Endothelial cell of umbilical vein (primary cell): Measurements from ENCODE around the gene USP25. TPM values are rescaled to one million over a fixed set of nuclear protein-coding genes. Genes with fewer than 3 reads are reported as not detected.

ENCODE experiments used
- BruUV-seq: library from RNA; stranded (reverse); fragments of 400-500 nt; replicated peaks from 2 replicates; lab custom pipeline; 2021; lab: Mats Ljungman, UMichigan
- CTCF ChIA-PET: fragments of 300-600, 350-600 bp; sonication (Branson Sonifier 250); formaldehyde crosslinking; loops from one replicate; lab custom pipeline; 2021; ENCODE audit warnings: antibody characterized with exemption, inconsistent platforms; lab: Charles Lee
- POLR2A ChIA-PET: fragments of 300-600, 350-600 bp; sonication (Branson Sonifier 250); formaldehyde crosslinking; loops from one replicate; lab custom pipeline; 2021; ENCODE audit warnings: antibody characterized with exemption, inconsistent platforms; lab: Charles Lee
- DNase-seq: peaks from one replicate; pipeline ENCODE4 v3.0.0-alpha.2; 2011; ENCODE audit warnings: low read depth, low spot score
- FAIRE-seq: peaks from 2 replicates; lab custom pipeline; 2011; peaks lifted over from hg19 to GRCh38; lab: Jason Lieb, UNC
- H2AFZ ChIP-seq: 2 replicates; pipeline ENCODE4 v1.6.0; 2012; ENCODE audit warnings: low read depth, low read length, control low read depth, inconsistent platforms
- H3K27ac ChIP-seq: 2 replicates; pipeline ENCODE4 v1.5.1; 2011; ENCODE audit warnings: low read depth, mild to moderate bottlenecking, control low read depth, low read length, moderate library complexity; ENCODE audit not compliant: insufficient read depth
- H3K27me3 ChIP-seq, 2 experiments: 2 replicates each; pipeline versions ENCODE4 v1.6.0 to v1.6.1; 2011; ENCODE audit warnings: low read length in 2 of 2, mixed read lengths in 1 of 2; ENCODE audit not compliant: control insufficient read depth in 2 of 2, insufficient read depth in 2 of 2
- H3K36me3 ChIP-seq, 2 experiments: 2 replicates in 1 of 2; 3 replicates in 1 of 2; pipeline ENCODE4 v1.5.1; 2011; ENCODE audit warnings: low read length in 2 of 2, mild to moderate bottlenecking in 1 of 2, moderate library complexity in 1 of 2; ENCODE audit not compliant: control insufficient read depth in 2 of 2, insufficient read depth in 2 of 2; ENCODE audit errors: extremely low read depth in 1 of 2
- H3K4me1 ChIP-seq: 3 replicates; pipeline ENCODE4 v1.5.1; 2011; ENCODE audit warnings: mild to moderate bottlenecking, low read length; ENCODE audit not compliant: control insufficient read depth, insufficient read depth; ENCODE audit errors: extremely low read depth
- H3K4me2 ChIP-seq: 2 replicates; pipeline ENCODE4 v1.6.1; 2011; ENCODE audit warnings: low read length, control low read depth, mixed read lengths; ENCODE audit not compliant: insufficient read depth
- H3K4me3 ChIP-seq, 3 experiments: fragments of 200-600 bp in 1 of 3; sonication (generic), shearing (Covaris generic) in 1 of 3; replicated peaks in 1 of 3; 2 replicates each; pipeline ENCODE4 v1.5.1; 2011 to 2016; ENCODE audit warnings: control low read depth in 3 of 3, low read length in 3 of 3, mild to moderate bottlenecking in 2 of 3, inconsistent platforms in 1 of 3, low read depth in 1 of 3, moderate library complexity in 1 of 3; ENCODE audit not compliant: insufficient read depth in 1 of 3
- H3K79me2 ChIP-seq: 2 replicates; pipeline ENCODE4 v1.6.0; 2012; ENCODE audit warnings: low read length, inconsistent platforms; ENCODE audit not compliant: control insufficient read depth, insufficient read depth
- H3K9ac ChIP-seq: replicated peaks from 2 replicates; pipeline ENCODE3; 2011; ENCODE audit warnings: low read length, control low read depth; ENCODE audit not compliant: insufficient read depth; ENCODE audit errors: extremely low read depth
- H3K9me1 ChIP-seq: replicated peaks from 3 replicates; pipeline ENCODE4 v1.6.0; 2011; ENCODE audit warnings: mild to moderate bottlenecking, low read length; ENCODE audit not compliant: control insufficient read depth, insufficient read depth; ENCODE audit errors: extremely low read depth
- H3K9me3 ChIP-seq: replicated peaks from 2 replicates; pipeline ENCODE4 v1.5.1; 2012; ENCODE audit warnings: low read length, inconsistent platforms; ENCODE audit not compliant: control insufficient read depth, insufficient read depth
- H4K20me1 ChIP-seq: replicated peaks from 2 replicates; pipeline ENCODE3; 2011; ENCODE audit warnings: mild to moderate bottlenecking, low read length; ENCODE audit not compliant: control insufficient read depth, insufficient read depth; ENCODE audit errors: extremely low read depth
- EZH2 ChIP-seq: IDR thresholded peaks from 2 replicates; pipeline ENCODE4 v1.6.1; 2012; ENCODE audit warnings: borderline replicate concordance, low read depth, mild to moderate bottlenecking, moderate library complexity, low read length, inconsistent platforms; ENCODE audit not compliant: severe bottlenecking
- FOS ChIP-seq: IDR thresholded peaks from 2 replicates; pipeline ENCODE4 v1.6.1; 2011; ENCODE audit warnings: mild to moderate bottlenecking, low read length, moderate library complexity, borderline replicate concordance; ENCODE audit not compliant: insufficient read depth
- GATA2 ChIP-seq: IDR thresholded peaks from 2 replicates; pipeline ENCODE4 v1.7.0; 2011; ENCODE audit warnings: low read depth, mild to moderate bottlenecking, moderate library complexity, mixed read lengths, low read length; ENCODE audit not compliant: insufficient read length, insufficient read depth
- JUN ChIP-seq: IDR thresholded peaks from 2 replicates; pipeline ENCODE4 v1.6.1; 2011; ENCODE audit warnings: borderline replicate concordance, low read depth; ENCODE audit not compliant: insufficient read length, insufficient read depth
- MYC ChIP-seq: IDR thresholded peaks from one replicate; pipeline ENCODE4 v1.6.1; 2011; ENCODE audit warnings: mild to moderate bottlenecking, low read depth, low read length
- POLR2A ChIP-seq: IDR thresholded peaks from 2 replicates; pipeline ENCODE4 v1.6.1; 2012; ENCODE audit warnings: low read depth, mild to moderate bottlenecking, control low read depth, low read length
- POLR2AphosphoS5 ChIP-seq: IDR thresholded peaks from 2 replicates; pipeline ENCODE4 v1.6.1; 2012; ENCODE audit warnings: low read depth, mild to moderate bottlenecking, control low read depth, low read length, moderate library complexity; ENCODE audit not compliant: insufficient read depth
- dilution Hi-C: fragments of 300-500 bp; cut with MboI; formaldehyde crosslinking; loops from one replicate; pipeline ENCODE4 v1.15.0; 2019; ENCODE audit warnings: low sequenced_read_pairs; ENCODE audit not compliant: extremely low pct_ligation_motif_present
- intact Hi-C: fragments of 100-400 bp; cut with micrococcal nuclease; formaldehyde crosslinking; loops from one replicate; pipeline ENCODE4 v1.10.0; 2022
- polyA plus RNA-seq, 4 experiments: library from polyadenylated mRNA; depleted of rRNA in 3 of 4; stranded (reverse) in 3 of 4; unstranded in 1 of 4; fragments of >200 nt; gene quantifications; 2 replicates each; pipeline versions ENCODE4 v1.2.1 to v1.2.3, GENCODE V29; 2011 to 2012; ENCODE audit warnings: missing spikeins in 1 of 4
- total RNA-seq: library from RNA; stranded (reverse); gene quantifications from 2 replicates; pipeline ENCODE4 v1.2.3, GENCODE V29; 2021
- TF ChIP-seq, protein P1 (sequence below): IDR thresholded peaks from 2 replicates; pipeline ENCODE4 v1.6.1; 2011; ENCODE audit not compliant: insufficient read depth, insufficient read length
- TF ChIP-seq, protein P2 (sequence below), 2 donors: IDR thresholded peaks; 1 replicate in 1 of 2; 2 replicates in 1 of 2; pipeline ENCODE4 v1.5.1; 2011; ENCODE audit warnings: low read length in 2 of 2, mild to moderate bottlenecking in 2 of 2, moderate library complexity in 2 of 2, control low read depth in 1 of 2, inconsistent platforms in 1 of 2, low read depth in 1 of 2; ENCODE audit not compliant: insufficient read depth in 1 of 2; ENCODE audit errors: extremely low read depth in 1 of 2

USP25 gene
- total and polyA plus RNA-seq, 2 donors (not counting 3 experiments of a cell fraction or from before 2014, with no cell fraction given), result 14.4 to 67.5 TPM

DNA sequence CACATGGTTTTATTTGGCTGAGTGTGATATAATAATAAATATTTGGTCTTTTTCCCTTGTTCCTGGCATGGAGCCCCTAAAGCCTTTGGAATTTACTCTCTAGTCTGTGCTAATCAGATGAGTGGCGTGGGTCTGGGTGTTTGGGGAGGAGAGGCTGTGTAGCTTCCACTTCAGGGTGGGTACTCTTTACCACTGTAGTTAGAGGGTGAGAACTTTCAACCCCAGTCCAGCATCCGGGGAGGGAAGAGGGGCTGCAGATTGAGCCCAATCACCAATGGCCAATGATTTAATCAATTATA lies 20.0 kb downstream of the USP25 start:
- dilution Hi-C loops (no loop called here), intact Hi-C loops (no loop called here)
- H4K20me1 ChIP-seq, result peaks cover 8% of the 10 kb centered on the region
- H3K9ac ChIP-seq, result no peak overlapping the region
- no peak for FAIRE-seq
- H3K9me3 ChIP-seq, result no peaks in the 10 kb centered on the region
- no peak for TF ChIP-seq POLR2AphosphoS5
- TF ChIP-seq EZH2, result no peak
- TF ChIP-seq, protein P1, sequence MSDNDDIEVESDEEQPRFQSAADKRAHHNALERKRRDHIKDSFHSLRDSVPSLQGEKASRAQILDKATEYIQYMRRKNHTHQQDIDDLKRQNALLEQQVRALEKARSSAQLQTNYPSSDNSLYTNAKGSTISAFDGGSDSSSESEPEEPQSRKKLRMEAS, result no peak
- no peak for TF ChIP-seq FOS
- no peak for TF ChIP-seq JUN
- peaks cover 97% of the 10 kb centered on the region for H3K79me2 ChIP-seq
- no peak overlapping the region for H2AFZ ChIP-seq
- no peaks in the 10 kb centered on the region for H3K36me3 ChIP-seq
- peaks cover 17% of the 10 kb centered on the region for H3K4me1 ChIP-seq
- no peaks in the 10 kb centered on the region for H3K9me1 ChIP-seq
- H3K4me3 ChIP-seq, result no peak overlapping the region
- DNase-seq, result no peak
- peak overlapping the region; percentile 28 for H3K4me2 ChIP-seq
- no TSS peak for BruUV-seq
- POLR2A ChIA-PET, result no interaction called here
- CTCF ChIA-PET, result interaction anchor here (1.6 kb wide), 1 partner anchor 17 kb away, joined by 6 read pairs; no protein-coding TSS in a partner anchor
- H3K27me3 ChIP-seq, result no peaks in the 10 kb centered on the region
- no peak overlapping the region for H3K27ac ChIP-seq

DNA sequence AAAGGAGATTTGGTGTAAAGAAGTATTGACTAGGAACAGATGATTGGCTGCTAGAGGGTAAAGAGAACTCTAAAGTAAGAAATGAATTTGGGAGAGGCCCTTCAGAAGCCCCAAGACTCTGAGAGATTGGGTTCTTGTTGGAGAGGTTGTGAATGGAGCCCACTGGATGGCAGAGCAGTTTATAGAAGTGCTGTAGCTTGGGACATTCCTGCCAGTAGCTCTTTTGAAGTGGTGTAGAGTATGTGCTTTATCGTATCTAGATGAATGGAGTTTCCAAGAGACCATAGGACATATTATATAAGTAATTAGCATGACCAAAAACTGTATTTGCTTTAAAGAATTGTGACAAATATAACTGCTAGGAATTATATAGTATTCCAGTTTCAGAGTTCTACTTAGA lies 21.3 kb downstream of the USP25 start:
- Histone ChIP-seq H3K9ac (no peak overlapping the region), H3K9me3 (no peaks in the 10 kb centered on the region), H3K36me3 (no peaks in the 10 kb centered on the region), H3K4me2 (no peak overlapping the region), H2AFZ (no peak overlapping the region), H3K4me1 (peaks cover 27% of the 10 kb centered on the region), H3K4me3 (no peak overlapping the region), H4K20me1 (peaks cover 10% of the 10 kb centered on the region), H3K79me2 (peaks cover 97% of the 10 kb centered on the region), H3K27me3 (no peaks in the 10 kb centered on the region), H3K27ac (no peak overlapping the region), H3K9me1 (peaks cover 3% of the 10 kb centered on the region)
- intact Hi-C loops, result no loop called here
- ChIA-PET CTCF (no interaction called here), POLR2A (no interaction called here)
- DNase-seq (no peak), FAIRE-seq (no peak)
- TF ChIP-seq FOS (no peak), EZH2 (no peak), JUN (no peak), MYC (no peak), POLR2A (no peak), POLR2AphosphoS5 (no peak), GATA2 (no peak)
- TF ChIP-seq, protein P1, result no peak
- TF ChIP-seq, protein P2, sequence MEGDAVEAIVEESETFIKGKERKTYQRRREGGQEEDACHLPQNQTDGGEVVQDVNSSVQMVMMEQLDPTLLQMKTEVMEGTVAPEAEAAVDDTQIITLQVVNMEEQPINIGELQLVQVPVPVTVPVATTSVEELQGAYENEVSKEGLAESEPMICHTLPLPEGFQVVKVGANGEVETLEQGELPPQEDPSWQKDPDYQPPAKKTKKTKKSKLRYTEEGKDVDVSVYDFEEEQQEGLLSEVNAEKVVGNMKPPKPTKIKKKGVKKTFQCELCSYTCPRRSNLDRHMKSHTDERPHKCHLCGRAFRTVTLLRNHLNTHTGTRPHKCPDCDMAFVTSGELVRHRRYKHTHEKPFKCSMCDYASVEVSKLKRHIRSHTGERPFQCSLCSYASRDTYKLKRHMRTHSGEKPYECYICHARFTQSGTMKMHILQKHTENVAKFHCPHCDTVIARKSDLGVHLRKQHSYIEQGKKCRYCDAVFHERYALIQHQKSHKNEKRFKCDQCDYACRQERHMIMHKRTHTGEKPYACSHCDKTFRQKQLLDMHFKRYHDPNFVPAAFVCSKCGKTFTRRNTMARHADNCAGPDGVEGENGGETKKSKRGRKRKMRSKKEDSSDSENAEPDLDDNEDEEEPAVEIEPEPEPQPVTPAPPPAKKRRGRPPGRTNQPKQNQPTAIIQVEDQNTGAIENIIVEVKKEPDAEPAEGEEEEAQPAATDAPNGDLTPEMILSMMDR (IDR thresholded peaks at IDR 0.05; ENCODE audit: extremely low read depth in 1 of 2, insufficient read depth in 1 of 2, low read depth in 1 of 2, low read length in 2 of 2), result no peak
- dilution Hi-C loops, result no loop called here
- no TSS peak for BruUV-seq
